ENCODE measurements around the gene TARS3. TPM values are rescaled to one million over a fixed set of nuclear protein-coding genes. Genes with fewer than 3 reads are reported as not detected.
"Not testable (repeated sequence)": the region's sequence is repeated elsewhere in the genome, so short reads cannot be mapped to it uniquely, and the experiment has no call there.

Gene TARS3
- total RNA-seq, 1 donor from 2014 or later: 21.2 TPM

- H3K27ac ChIP-seq: no peak overlapping the region
- peaks cover 6% of the 10 kb centered on the region for H3K4me1 ChIP-seq
- no peak overlapping the region for H3K9ac ChIP-seq
- H3K4me2 ChIP-seq: no peak overlapping the region
- Mint-ChIP-seq H3K27ac (no peak overlapping the region), H3K36me3 (no peaks in the 10 kb centered on the region), H3K4me1 (peaks cover 28% of the 10 kb centered on the region), H3K9me3 (no peaks in the 10 kb centered on the region), H3K4me3 (no peak overlapping the region), H3K27me3 (ENCODE audit: insufficient read depth, low read depth) (no peaks in the 10 kb centered on the region)
- no peak for TF ChIP-seq EZH2 (IDR thresholded peaks at IDR 0.05)
- no peak for TF ChIP-seq CTCF (IDR thresholded peaks at IDR 0.05)
- no peak for TF ChIP-seq EZH2phosphoT487 (IDR thresholded peaks at IDR 0.05)
- no peaks in the 10 kb centered on the region for H3F3A ChIP-seq (ENCODE audit: low read depth)
- H3K27me3 ChIP-seq: no peaks in the 10 kb centered on the region
- no peak overlapping the region for H2AFZ ChIP-seq (replicated peaks)
- no peaks in the 10 kb centered on the region for H3K9me3 ChIP-seq (ENCODE audit: low read depth)
- no peaks in the 10 kb centered on the region for H3K79me2 ChIP-seq (ENCODE audit: low read depth)
- no peak for DNase-seq (ENCODE audit: low spot score)
- H3K4me3 ChIP-seq: no peak overlapping the region
- no peaks in the 10 kb centered on the region for H4K20me1 ChIP-seq (ENCODE audit: low read depth)
- no peaks in the 10 kb centered on the region for H3K36me3 ChIP-seq
These were observed 90.9 kb downstream of the TARS3 start for GRCh38 chr15:101633356-101633755.

GRCh38 chr15:101626729-101627128 is 97.5 kb downstream of the TARS3 start:
- not testable (repeated sequence) for H3K4me1 ChIP-seq; H2AFZ ChIP-seq (replicated peaks); H3K27me3 ChIP-seq; H3K4me2 ChIP-seq; H3K27me3 Mint-ChIP-seq (ENCODE audit: insufficient read depth, low read depth); H3K4me3 Mint-ChIP-seq; DNase-seq (ENCODE audit: low spot score); H3F3A ChIP-seq (ENCODE audit: low read depth); H3K27ac ChIP-seq; H3K4me1 Mint-ChIP-seq; H3K79me2 ChIP-seq (ENCODE audit: low read depth); H3K4me3 ChIP-seq; H3K9ac ChIP-seq; H4K20me1 ChIP-seq (ENCODE audit: low read depth); H3K36me3 ChIP-seq; H3K27ac Mint-ChIP-seq; H3K9me3 ChIP-seq (ENCODE audit: low read depth)
- Mint-ChIP-seq H3K36me3 (peaks cover 15% of the 10 kb centered on the region), H3K9me3 (peaks cover 23% of the 10 kb centered on the region)

- H3K4me3 Mint-ChIP-seq: no peak overlapping the region
These were observed 98.3 kb downstream of the TARS3 start for GRCh38 chr15:101625980-101626379.

GRCh38 chr15:101625184-101625583 is 99.1 kb downstream of the TARS3 start:
- H3K4me1 ChIP-seq: no peaks in the 10 kb centered on the region
- H2AFZ ChIP-seq (replicated peaks): no peak overlapping the region
- no peaks in the 10 kb centered on the region for H3F3A ChIP-seq (ENCODE audit: low read depth)
- H3K79me2 ChIP-seq (ENCODE audit: low read depth): no peaks in the 10 kb centered on the region
- H3K4me3 Mint-ChIP-seq: no peak overlapping the region
- H4K20me1 ChIP-seq (ENCODE audit: low read depth): no peaks in the 10 kb centered on the region
- no peaks in the 10 kb centered on the region for H3K36me3 ChIP-seq
- H3K27me3 Mint-ChIP-seq (ENCODE audit: insufficient read depth, low read depth): no peaks in the 10 kb centered on the region
- H3K27me3 ChIP-seq: no peaks in the 10 kb centered on the region
- no peak overlapping the region for H3K4me3 ChIP-seq
- no peak overlapping the region for H3K27ac Mint-ChIP-seq
- peaks cover 5% of the 10 kb centered on the region for H3K9me3 ChIP-seq (ENCODE audit: low read depth)
- DNase-seq (ENCODE audit: low spot score): no peak
- H3K36me3 Mint-ChIP-seq: peaks cover 17% of the 10 kb centered on the region
- no peak overlapping the region for H3K4me2 ChIP-seq
- H3K9me3 Mint-ChIP-seq: peaks cover 23% of the 10 kb centered on the region
- peaks cover 4% of the 10 kb centered on the region for H3K4me1 Mint-ChIP-seq
- no peak for TF ChIP-seq CTCF (IDR thresholded peaks at IDR 0.05)
- no peak for TF ChIP-seq EZH2phosphoT487 (IDR thresholded peaks at IDR 0.05)
- no peak for TF ChIP-seq EZH2 (IDR thresholded peaks at IDR 0.05)
- no peak overlapping the region for H3K27ac ChIP-seq
- no peak overlapping the region for H3K9ac ChIP-seq

More at GRCh38 chr15:101625980-101626379, 98.3 kb downstream of the TARS3 start:
- H3K9me3 ChIP-seq (ENCODE audit: low read depth): peaks cover 5% of the 10 kb centered on the region
- Mint-ChIP-seq H3K9me3 (peaks cover 23% of the 10 kb centered on the region), H3K27me3 (ENCODE audit: insufficient read depth, low read depth) (no peaks in the 10 kb centered on the region), H3K36me3 (peaks cover 17% of the 10 kb centered on the region), H3K4me1 (peaks cover 4% of the 10 kb centered on the region), H3K27ac (no peak overlapping the region)
- no peaks in the 10 kb centered on the region for H3K36me3 ChIP-seq
- H3K27ac ChIP-seq: no peak overlapping the region
- no peak overlapping the region for H3K4me3 ChIP-seq
- no peaks in the 10 kb centered on the region for H3K4me1 ChIP-seq
- no peak overlapping the region for H3K9ac ChIP-seq
- TF ChIP-seq EZH2phosphoT487 (IDR thresholded peaks at IDR 0.05) (no peak), CTCF (IDR thresholded peaks at IDR 0.05) (no peak), EZH2 (IDR thresholded peaks at IDR 0.05) (no peak)
- no peaks in the 10 kb centered on the region for H4K20me1 ChIP-seq (ENCODE audit: low read depth)
- DNase-seq (ENCODE audit: low spot score): no peak
- no peak overlapping the region for H2AFZ ChIP-seq (replicated peaks)
- no peaks in the 10 kb centered on the region for H3K27me3 ChIP-seq
- no peak overlapping the region for H3K4me2 ChIP-seq
- H3K79me2 ChIP-seq (ENCODE audit: low read depth): no peaks in the 10 kb centered on the region
- no peaks in the 10 kb centered on the region for H3F3A ChIP-seq (ENCODE audit: low read depth)
